Rectal smooth muscle tissue (tissue), 1 donor: ENCODE measurements around the gene PGBD4.
"Not testable (repeated sequence)": the region's sequence is repeated elsewhere in the genome, so short reads cannot be mapped to it uniquely, and the experiment has no call there.

Experiments
- H3K27ac ChIP-seq: one replicate; pipeline ENCODE4 v1.7.0; 2013; ENCODE audit warnings: low read depth, low read length, inconsistent platforms
- H3K27me3 ChIP-seq: one replicate; pipeline ENCODE4 v1.7.0; 2013; ENCODE audit warnings: low read length; ENCODE audit not compliant: control insufficient read depth, insufficient read depth
- H3K36me3 ChIP-seq: one replicate; pipeline ENCODE4 v1.7.0; 2013; ENCODE audit warnings: low read length; ENCODE audit not compliant: control insufficient read depth, insufficient read depth
- H3K4me1 ChIP-seq: one replicate; pipeline ENCODE4 v1.7.0; 2013; ENCODE audit warnings: low read length; ENCODE audit not compliant: control insufficient read depth, insufficient read depth
- H3K4me3 ChIP-seq: one replicate; pipeline ENCODE4 v1.7.0; 2013; ENCODE audit warnings: low read length
- H3K9ac ChIP-seq: one replicate; pipeline ENCODE4 v1.7.0; 2013; ENCODE audit warnings: low read length

Gene PGBD4

GRCh38 chr15:34120420-34120819, 18.5 kb downstream of the PGBD4 start:
- H3K4me3 ChIP-seq, H3K36me3 ChIP-seq, H3K27ac ChIP-seq, H3K9ac ChIP-seq, H3K27me3 ChIP-seq, H3K4me1 ChIP-seq: not testable (repeated sequence)

- H3K27me3 ChIP-seq, H3K4me1 ChIP-seq, H3K9ac ChIP-seq, H3K27ac ChIP-seq, H3K36me3 ChIP-seq, H3K4me3 ChIP-seq: not testable (repeated sequence)
Observed at GRCh38 chr15:34121786-34122185, 19.9 kb downstream of the PGBD4 start.

GRCh38 chr15:34122771-34123183, 20.9 kb downstream of the PGBD4 start:
- H3K36me3 ChIP-seq = no peaks in the 10 kb centered on the region
- H3K4me3 ChIP-seq = no peak overlapping the region
- no peaks in the 10 kb centered on the region for H3K27me3 ChIP-seq
- H3K4me1 ChIP-seq = no peaks in the 10 kb centered on the region
- no peak overlapping the region for H3K9ac ChIP-seq
- H3K27ac ChIP-seq = no peak overlapping the region

GRCh38 chr15:34124651-34125050, 22.8 kb downstream of the PGBD4 start:
- Histone ChIP-seq H3K36me3 (no peaks in the 10 kb centered on the region), H3K4me3 (no peak overlapping the region), H3K27ac (no peak overlapping the region), H3K27me3 (no peaks in the 10 kb centered on the region), H3K4me1 (no peaks in the 10 kb centered on the region), H3K9ac (no peak overlapping the region)

- Histone ChIP-seq H3K9ac (no peak overlapping the region), H3K4me1 (no peaks in the 10 kb centered on the region), H3K27me3 (no peaks in the 10 kb centered on the region), H3K27ac (no peak overlapping the region), H3K4me3 (no peak overlapping the region), H3K36me3 (no peaks in the 10 kb centered on the region)
Observed at GRCh38 chr15:34125945-34126344, 24.1 kb downstream of the PGBD4 start.

GRCh38 chr15:34126522-34126921, 24.6 kb downstream of the PGBD4 start:
- no peak overlapping the region for H3K27ac ChIP-seq
- no peaks in the 10 kb centered on the region for H3K27me3 ChIP-seq
- H3K9ac ChIP-seq = no peak overlapping the region
- no peaks in the 10 kb centered on the region for H3K4me1 ChIP-seq
- no peaks in the 10 kb centered on the region for H3K36me3 ChIP-seq
- H3K4me3 ChIP-seq = no peak overlapping the region

- H3K36me3 ChIP-seq = no peaks in the 10 kb centered on the region
- no peak overlapping the region for H3K4me3 ChIP-seq
- no peak overlapping the region for H3K27ac ChIP-seq
- H3K9ac ChIP-seq = no peak overlapping the region
- no peaks in the 10 kb centered on the region for H3K4me1 ChIP-seq
- H3K27me3 ChIP-seq = no peaks in the 10 kb centered on the region
Observed at GRCh38 chr15:34128898-34129297, 27.0 kb downstream of the PGBD4 start.

- H3K4me3 ChIP-seq = no peak overlapping the region
- H3K9ac ChIP-seq = no peak overlapping the region
- H3K36me3 ChIP-seq = no peaks in the 10 kb centered on the region
- H3K27me3 ChIP-seq = no peaks in the 10 kb centered on the region
- H3K4me1 ChIP-seq = no peaks in the 10 kb centered on the region
- no peak overlapping the region for H3K27ac ChIP-seq
Observed at GRCh38 chr15:34132881-34133280, 31.0 kb downstream of the PGBD4 start.

- H3K27me3 ChIP-seq = no peaks in the 10 kb centered on the region
- H3K9ac ChIP-seq = no peak overlapping the region
- H3K27ac ChIP-seq = no peak overlapping the region
- H3K4me1 ChIP-seq = no peaks in the 10 kb centered on the region
- no peak overlapping the region for H3K4me3 ChIP-seq
- no peaks in the 10 kb centered on the region for H3K36me3 ChIP-seq
Observed at GRCh38 chr15:34133511-34133910, 31.6 kb downstream of the PGBD4 start.

GRCh38 chr15:34147371-34148140, 45.7 kb downstream of the PGBD4 start:
- Histone ChIP-seq H3K27me3 (no peaks in the 10 kb centered on the region), H3K9ac (no peak overlapping the region), H3K36me3 (peaks cover 4% of the 10 kb centered on the region), H3K4me1 (no peaks in the 10 kb centered on the region), H3K4me3 (no peak overlapping the region), H3K27ac (no peak overlapping the region)

GRCh38 chr15:34154725-34155204, 52.9 kb downstream of the PGBD4 start:
- no peak overlapping the region for H3K27ac ChIP-seq
- H3K4me1 ChIP-seq = no peaks in the 10 kb centered on the region
- H3K36me3 ChIP-seq = peaks cover 11% of the 10 kb centered on the region

GRCh38 chr15:34155859-34156258, 54.0 kb downstream of the PGBD4 start:
- Histone ChIP-seq H3K27ac (no peak overlapping the region), H3K36me3 (peaks cover 15% of the 10 kb centered on the region), H3K9ac (no peak overlapping the region), H3K4me3 (no peak overlapping the region), H3K4me1 (no peaks in the 10 kb centered on the region), H3K27me3 (no peaks in the 10 kb centered on the region)

More at GRCh38 chr15:34154725-34155204, 52.9 kb downstream of the PGBD4 start:
- Histone ChIP-seq H3K9ac (no peak overlapping the region), H3K27me3 (no peaks in the 10 kb centered on the region), H3K4me3 (no peak overlapping the region)
